Smooth muscle cell (in vitro differentiated cells): ENCODE measurements around the gene PTP4A1. TPM values are rescaled to one million over a fixed set of nuclear protein-coding genes. Genes with fewer than 3 reads are reported as not detected.
A peak's percentile ranks its signal among the peaks of the same experiment; 100 is the strongest.

Experiments
- DNase-seq: peaks from one replicate; lab custom pipeline; 2025; ENCODE audit not compliant: unreplicated experiment; lab: John Stamatoyannopoulos, UW
- H2AFZ ChIP-seq: fragments of 200-600 bp; sonication (generic); 2 replicates; pipeline ENCODE4 v1.6.0; 2016; ENCODE audit warnings: antibody characterized with exemption, low read depth, mild to moderate bottlenecking
- H3F3A ChIP-seq: fragments of 200-600 bp; sonication (generic); 2 replicates; pipeline ENCODE4 v1.6.0; 2017; ENCODE audit warnings: antibody characterized with exemption, low read depth
- H3K27ac ChIP-seq: fragments of 200-600 bp; sonication (generic); 2 replicates; pipeline ENCODE4 v1.5.1; 2016; ENCODE audit warnings: low read depth, mild to moderate bottlenecking
- H3K27me3 ChIP-seq: fragments of 200-600 bp; sonication (generic); 2 replicates; pipeline ENCODE4 v1.6.1; 2016; ENCODE audit warnings: low read depth, mild to moderate bottlenecking
- H3K36me3 ChIP-seq: fragments of 200-600 bp; sonication (generic); 2 replicates; pipeline ENCODE4 v1.5.1; 2016; ENCODE audit warnings: low read depth
- H3K4me1 ChIP-seq: fragments of 200-600 bp; sonication (generic); 2 replicates; pipeline ENCODE4 v1.5.1; 2016; ENCODE audit warnings: low read depth
- H3K4me2 ChIP-seq: fragments of 200-600 bp; sonication (generic); 2 replicates; pipeline ENCODE4 v1.6.0; 2016; ENCODE audit warnings: mild to moderate bottlenecking
- H3K4me3 ChIP-seq: fragments of 200-600 bp; sonication (generic); 2 replicates; pipeline ENCODE4 v1.5.1; 2016; ENCODE audit warnings: mild to moderate bottlenecking
- H3K79me2 ChIP-seq: fragments of 200-600 bp; sonication (generic); 2 replicates; pipeline ENCODE4 v1.6.0; 2016; ENCODE audit warnings: low read depth, mild to moderate bottlenecking
- H3K9ac ChIP-seq: fragments of 200-600 bp; sonication (generic); 2 replicates; pipeline ENCODE4 v1.6.0; 2016; ENCODE audit warnings: low read depth
- H3K9me3 ChIP-seq: fragments of 200-600 bp; sonication (generic); replicated peaks from 2 replicates; pipeline ENCODE4 v1.5.1; 2016; ENCODE audit warnings: low read depth
- H4K20me1 ChIP-seq: fragments of 200-600 bp; sonication (generic); 2 replicates; pipeline ENCODE4 v1.6.0; 2016; ENCODE audit warnings: low read depth
- WGBS: methylation state at CpG from one replicate; pipeline ENCODE4 v1.1.7; 2016; ENCODE audit warnings: low lambda C conversion rate; 5-methylcytosine and 5-hydroxymethylcytosine counted together
- polyA plus RNA-seq: library from polyadenylated mRNA; unstranded; fragments of >200 nt; fragmentation: Nextera tagmentation; extraction: Ambion mirVana; gene quantifications from 2 replicates; pipeline ENCODE4 v1.2.1, GENCODE V29; 2016
- total RNA-seq: library from RNA; depleted of rRNA; stranded (reverse); fragments of >200 nt; gene quantifications from 2 replicates; pipeline ENCODE4 v1.2.3, GENCODE V29; 2014
- TF ChIP-seq, protein P1 (sequence below): fragments of 200-600 bp; sonication (generic); IDR thresholded peaks from 2 replicates; pipeline ENCODE4 v1.5.1; 2017; ENCODE audit warnings: borderline replicate concordance, mild to moderate bottlenecking, antibody characterized with exemption; ENCODE audit not compliant: insufficient read depth, poor library complexity, severe bottlenecking

PTP4A1 gene
- total and polyA plus RNA-seq, 2 experiments from 2014 or later: 98.8 to 147 TPM

- peaks cover 2% of the 10 kb centered on the region for H3K4me1 ChIP-seq
- H3K36me3 ChIP-seq: no peaks in the 10 kb centered on the region
- H3K27ac ChIP-seq: no peak overlapping the region
- H3K9me3 ChIP-seq: no peaks in the 10 kb centered on the region
- TF ChIP-seq, protein P1, sequence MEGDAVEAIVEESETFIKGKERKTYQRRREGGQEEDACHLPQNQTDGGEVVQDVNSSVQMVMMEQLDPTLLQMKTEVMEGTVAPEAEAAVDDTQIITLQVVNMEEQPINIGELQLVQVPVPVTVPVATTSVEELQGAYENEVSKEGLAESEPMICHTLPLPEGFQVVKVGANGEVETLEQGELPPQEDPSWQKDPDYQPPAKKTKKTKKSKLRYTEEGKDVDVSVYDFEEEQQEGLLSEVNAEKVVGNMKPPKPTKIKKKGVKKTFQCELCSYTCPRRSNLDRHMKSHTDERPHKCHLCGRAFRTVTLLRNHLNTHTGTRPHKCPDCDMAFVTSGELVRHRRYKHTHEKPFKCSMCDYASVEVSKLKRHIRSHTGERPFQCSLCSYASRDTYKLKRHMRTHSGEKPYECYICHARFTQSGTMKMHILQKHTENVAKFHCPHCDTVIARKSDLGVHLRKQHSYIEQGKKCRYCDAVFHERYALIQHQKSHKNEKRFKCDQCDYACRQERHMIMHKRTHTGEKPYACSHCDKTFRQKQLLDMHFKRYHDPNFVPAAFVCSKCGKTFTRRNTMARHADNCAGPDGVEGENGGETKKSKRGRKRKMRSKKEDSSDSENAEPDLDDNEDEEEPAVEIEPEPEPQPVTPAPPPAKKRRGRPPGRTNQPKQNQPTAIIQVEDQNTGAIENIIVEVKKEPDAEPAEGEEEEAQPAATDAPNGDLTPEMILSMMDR: no peak
- no peak overlapping the region for H3K4me2 ChIP-seq
- no peak overlapping the region for H2AFZ ChIP-seq
- no peak for DNase-seq
- H3K4me3 ChIP-seq: no peak overlapping the region
- no peaks in the 10 kb centered on the region for H4K20me1 ChIP-seq
- no peak overlapping the region for H3K9ac ChIP-seq
- H3K27me3 ChIP-seq: no peaks in the 10 kb centered on the region
- H3K79me2 ChIP-seq: no peaks in the 10 kb centered on the region
- peaks cover 3% of the 10 kb centered on the region for H3F3A ChIP-seq
- 55% methylated on average over 4 of the region's 4 CpGs for WGBS
Observed at GRCh38 chr6:63565727-63566596, 6.3 kb upstream of the PTP4A1 start.

DNA sequence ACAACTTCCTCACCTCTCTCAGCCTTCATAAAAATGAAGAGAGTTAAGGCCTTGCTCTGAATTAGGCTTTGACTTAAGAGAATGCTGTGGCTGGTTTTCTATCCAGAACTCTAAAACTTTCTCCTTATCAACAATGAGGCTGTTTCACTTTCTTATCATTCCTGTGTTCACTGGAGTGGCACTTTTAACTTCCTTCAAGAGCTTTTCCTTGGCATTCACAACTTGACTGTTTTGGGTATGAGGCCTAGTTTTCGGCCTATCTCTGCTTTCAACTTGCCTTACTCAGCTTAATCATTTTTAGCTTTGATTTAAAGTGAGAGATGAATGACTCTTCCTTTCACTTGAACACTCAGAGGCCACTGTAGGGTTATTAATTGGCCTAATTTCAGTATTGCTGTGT lies 4.3 kb upstream of the PTP4A1 start:
- 64% methylated on average over 1 of the region's 1 CpG for WGBS
- H3K4me3 ChIP-seq: no peak overlapping the region
- no peaks in the 10 kb centered on the region for H3K36me3 ChIP-seq
- H3K9ac ChIP-seq: no peak overlapping the region
- H3K27me3 ChIP-seq: no peaks in the 10 kb centered on the region
- no peak for DNase-seq
- no peak overlapping the region for H3K4me2 ChIP-seq
- H2AFZ ChIP-seq: no peak overlapping the region
- no peaks in the 10 kb centered on the region for H3K9me3 ChIP-seq
- H3F3A ChIP-seq: peaks cover 5% of the 10 kb centered on the region
- peaks cover 5% of the 10 kb centered on the region for H4K20me1 ChIP-seq
- TF ChIP-seq, protein P1: no peak
- H3K79me2 ChIP-seq: peaks cover 6% of the 10 kb centered on the region
- peaks cover 8% of the 10 kb centered on the region for H3K4me1 ChIP-seq
- H3K27ac ChIP-seq: no peak overlapping the region

DNA sequence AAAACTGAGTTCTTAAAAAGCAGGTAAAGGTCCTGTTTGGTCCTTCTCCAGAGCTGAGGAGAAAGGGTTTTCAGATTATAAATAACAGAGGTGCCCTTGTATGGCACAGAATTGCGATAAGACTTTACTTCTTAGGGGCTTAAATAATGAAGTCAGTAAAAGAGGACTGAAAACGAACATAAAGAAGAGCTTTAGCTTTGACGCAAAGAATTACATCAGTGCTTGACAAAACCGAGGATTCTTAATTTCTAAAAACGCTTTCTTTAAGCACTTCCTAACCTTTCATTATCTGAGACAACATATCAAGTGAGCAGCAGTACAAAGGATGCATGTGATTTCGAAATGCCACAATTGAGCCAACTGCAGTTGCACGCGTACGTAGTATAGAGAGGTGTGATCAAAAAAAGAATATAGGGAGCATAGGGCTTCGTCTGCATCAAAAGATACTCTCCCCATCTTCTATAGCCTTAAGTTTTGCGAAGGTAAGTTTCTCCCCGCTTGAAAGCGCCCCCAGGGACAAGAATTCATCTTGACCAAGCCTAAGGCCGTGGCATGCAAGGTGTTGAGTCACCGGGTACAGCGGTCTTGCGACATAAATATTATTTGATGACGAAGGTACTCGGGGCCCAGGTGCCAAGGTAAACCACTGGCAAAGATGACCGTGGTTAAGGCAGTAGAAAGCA lies 778 bp upstream of the PTP4A1 start:
- no peaks in the 10 kb centered on the region for H3K27me3 ChIP-seq
- peak overlapping the region; percentile 88 for H3K4me2 ChIP-seq
- peaks cover 27% of the 10 kb centered on the region for H3K4me1 ChIP-seq
- peak overlapping the region; percentile 100 for H3K9ac ChIP-seq
- TF ChIP-seq, protein P1: no peak
- H3F3A ChIP-seq: peaks cover 12% of the 10 kb centered on the region
- peaks cover 42% of the 10 kb centered on the region for H3K79me2 ChIP-seq
- H2AFZ ChIP-seq: peak overlapping the region; percentile 81
- no peak for DNase-seq
- H3K4me3 ChIP-seq: peak overlapping the region; percentile 100
- no peaks in the 10 kb centered on the region for H3K9me3 ChIP-seq
- WGBS: 7% methylated on average over 20 of the region's 20 CpGs
- peak overlapping the region; percentile 99 for H3K27ac ChIP-seq
- H4K20me1 ChIP-seq: peaks cover 41% of the 10 kb centered on the region
- peaks cover 3% of the 10 kb centered on the region for H3K36me3 ChIP-seq
